ENCODE measurements around the gene GOPC.

- TF ChIP-seq CTCF (IDR thresholded peaks at IDR 0.05; ENCODE audit: low read depth, low read length) (no peak), EZH2phosphoT487 (IDR thresholded peaks at IDR 0.05; ENCODE audit: low read depth) (no peak)
Observed at GRCh38 chr6:117591405-117591804, 10.9 kb downstream of the GOPC start.

Data from OCI-LY3 (cell line).